Activated gamma-delta T cell treated with anti-CD3 and anti-CD28 coated beads, Interleukin-2, amount 50 U/mL, for 16 hours (primary cell): ENCODE results near the gene KAZN.

Experiments used
- DNase-seq: peaks from one replicate; pipeline ENCODE4 v3.0.0-alpha.2; 2020; ENCODE audit warnings: low read depth

KAZN gene

DNA sequence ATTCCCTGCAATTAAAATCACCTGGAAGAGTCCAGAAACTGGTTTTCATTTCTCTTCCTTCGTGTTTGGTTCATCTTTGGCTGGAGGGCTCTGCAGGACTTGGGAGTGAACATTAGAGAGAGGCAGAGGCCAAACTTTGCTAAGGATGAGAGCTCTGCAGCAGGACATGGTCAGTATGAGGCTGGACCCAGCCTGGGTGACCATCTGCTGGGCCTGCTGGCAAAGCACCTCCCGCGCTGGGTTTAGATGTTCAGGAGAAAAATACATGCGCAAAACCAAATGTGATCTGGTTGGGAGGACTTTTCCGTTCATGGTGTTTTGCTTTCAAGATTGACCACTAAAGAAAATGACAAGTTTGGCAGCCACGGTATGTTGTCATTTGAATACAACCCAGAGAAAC, 15.9 kb downstream of the KAZN start:
- no peak for DNase-seq

GRCh38 chr1:14615549-14616218, 17.2 kb downstream of the KAZN start:
- DNase-seq: no peak

DNA sequence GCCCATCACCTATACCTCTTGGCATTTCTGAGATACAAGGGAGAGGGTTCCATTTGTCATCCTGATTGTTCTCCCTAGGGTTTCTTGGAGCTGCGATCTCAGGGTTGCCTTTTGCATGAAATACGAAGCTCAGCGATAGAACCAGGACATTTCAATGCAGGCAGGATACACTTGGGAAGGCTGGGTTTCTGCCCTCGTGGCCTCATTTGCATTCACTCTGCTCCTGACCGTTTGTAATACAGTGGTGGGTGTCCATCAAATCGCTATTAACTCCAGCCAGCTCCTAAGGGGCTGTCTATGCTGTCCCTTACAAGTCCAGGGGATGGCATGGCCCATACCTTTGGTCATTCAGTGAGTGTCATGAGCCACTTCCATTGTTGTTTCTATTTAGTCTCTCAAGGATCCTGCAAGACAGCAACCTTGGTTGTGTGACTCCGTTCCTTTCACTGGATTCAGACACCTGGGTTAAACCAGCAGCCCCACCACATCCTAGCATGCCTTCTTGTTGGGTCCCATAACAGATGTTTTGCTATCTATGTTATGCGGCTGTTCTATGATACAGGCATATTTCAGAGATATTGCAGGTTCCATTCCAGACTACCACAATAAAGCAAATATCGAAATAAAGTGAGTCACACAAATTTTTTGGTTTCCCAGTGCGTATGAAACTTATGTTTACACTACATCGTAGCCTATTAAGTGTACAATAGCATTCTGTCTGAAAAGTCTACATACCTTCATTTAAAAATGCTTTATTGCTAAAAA, 18.3 kb downstream of the KAZN start:
- no peak for DNase-seq

DNA sequence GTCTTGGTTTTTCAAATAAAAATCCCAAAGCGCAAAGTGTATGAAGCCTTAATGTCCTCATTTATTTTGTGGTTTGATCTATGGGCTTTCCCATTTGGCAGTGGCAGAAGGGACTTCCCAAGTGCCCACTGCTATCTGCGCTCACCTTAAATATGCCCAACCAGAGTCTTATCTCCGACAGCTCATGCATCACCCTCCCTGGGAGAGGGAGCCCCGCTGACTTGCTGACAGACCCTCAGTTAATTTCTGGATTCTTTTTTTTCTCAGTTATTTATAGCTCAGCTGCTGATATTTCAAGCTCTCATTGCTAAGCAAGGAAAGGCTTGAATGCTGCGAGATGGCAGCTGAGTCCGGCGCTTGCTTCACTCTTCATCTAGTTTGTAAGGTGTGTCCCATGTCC, 19.3 kb downstream of the KAZN start:
- no peak for DNase-seq

DNA sequence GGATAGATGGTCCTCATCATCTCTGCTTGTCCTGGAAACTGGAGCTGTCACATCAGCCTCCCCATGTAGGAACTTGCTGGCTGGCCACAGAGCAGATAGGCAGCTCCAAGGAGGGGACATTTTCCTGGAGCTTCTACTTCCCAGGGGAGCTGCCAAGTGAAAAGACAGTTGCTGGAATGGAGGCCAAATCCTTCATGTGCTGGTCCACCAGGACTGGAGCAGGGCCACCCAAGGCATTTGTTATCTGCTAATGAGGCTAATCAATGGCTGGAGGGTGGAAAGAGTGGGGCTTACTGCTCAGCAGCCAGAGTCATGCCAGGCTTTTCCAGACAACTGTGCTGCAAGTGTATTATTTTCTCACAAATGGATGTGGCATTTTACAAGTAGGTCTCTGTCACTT, 22.5 kb downstream of the KAZN start:
- DNase-seq: no peak

DNA sequence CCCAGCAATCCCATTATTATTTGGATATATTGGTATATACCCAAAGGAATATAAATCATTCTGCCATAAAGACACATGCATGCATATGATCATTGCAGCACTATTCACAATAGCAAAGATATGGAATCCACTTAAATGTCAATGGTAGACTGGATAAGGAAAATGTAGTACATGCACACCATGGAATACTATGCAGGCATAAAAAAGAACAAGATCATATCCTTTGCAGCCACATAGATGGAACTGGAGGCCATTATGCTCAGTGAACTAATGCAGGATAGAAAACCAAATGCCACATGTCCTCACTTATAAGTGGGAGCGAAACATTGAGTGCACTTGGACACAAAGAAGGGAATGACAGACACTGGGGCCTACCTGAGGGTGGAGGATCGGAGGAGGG, 24.6 kb downstream of the KAZN start:
- no peak for DNase-seq

DNA sequence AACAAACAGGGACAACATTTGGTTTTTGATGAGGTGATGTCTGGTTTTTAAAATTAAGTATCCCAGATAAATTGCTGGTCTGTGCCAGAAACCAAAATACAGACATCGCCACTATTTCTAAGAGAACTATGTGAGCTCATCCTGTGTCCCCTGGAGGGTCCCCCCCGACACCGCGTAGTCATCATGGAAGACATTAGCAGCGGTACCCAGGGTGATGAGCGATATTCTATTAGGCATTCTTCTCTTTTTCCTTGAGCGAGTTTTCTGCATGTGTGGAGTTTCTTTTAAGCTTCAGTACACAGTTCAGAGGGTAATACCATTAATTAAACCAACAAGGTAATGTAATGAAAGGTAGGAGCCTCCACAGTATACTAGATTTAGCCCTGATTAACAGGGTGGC, 26.5 kb downstream of the KAZN start:
- no peak for DNase-seq

DNA sequence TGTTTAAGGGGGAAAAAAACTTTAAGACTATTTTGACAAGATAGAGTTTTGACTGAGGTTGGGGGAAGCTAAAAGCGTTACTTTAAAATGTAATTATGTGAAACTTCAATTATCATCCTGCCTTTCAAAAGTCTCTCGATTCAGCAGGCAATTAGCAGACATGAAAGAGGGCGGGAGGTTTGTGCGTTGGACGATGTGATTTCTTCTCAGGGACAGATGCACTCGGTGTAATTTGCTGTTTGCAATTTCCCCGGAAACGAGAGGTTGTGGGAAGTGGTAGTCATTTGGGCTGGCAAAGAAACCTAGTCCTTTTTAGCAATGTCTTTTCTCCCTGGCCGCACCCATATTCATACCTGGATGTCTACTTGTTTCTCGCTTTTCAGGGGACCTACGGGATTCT, 27.1 kb downstream of the KAZN start:
- DNase-seq: no peak

DNA sequence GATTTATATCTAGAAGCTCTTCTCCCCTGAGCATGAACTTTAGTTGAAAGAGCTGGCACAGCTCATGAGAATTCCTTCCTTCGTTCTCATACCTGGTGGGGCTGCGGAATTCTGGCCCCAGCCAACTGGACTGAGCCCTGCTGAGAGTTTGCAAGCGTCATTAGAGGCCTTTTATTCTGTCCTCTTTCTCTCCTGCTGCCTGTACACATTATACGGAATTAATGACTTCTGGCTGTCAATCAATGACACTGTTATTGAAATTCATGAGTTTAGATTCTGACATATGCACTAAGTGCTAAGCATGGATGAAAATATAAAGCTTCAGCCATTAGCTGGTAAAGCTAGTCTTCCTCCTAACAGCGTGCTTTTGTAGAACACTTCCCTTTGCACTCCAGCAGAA, 27.5 kb downstream of the KAZN start:
- DNase-seq: no peak

- no peak for DNase-seq
Measured at GRCh38 chr1:14626869-14627607, 28.6 kb downstream of the KAZN start.

DNA sequence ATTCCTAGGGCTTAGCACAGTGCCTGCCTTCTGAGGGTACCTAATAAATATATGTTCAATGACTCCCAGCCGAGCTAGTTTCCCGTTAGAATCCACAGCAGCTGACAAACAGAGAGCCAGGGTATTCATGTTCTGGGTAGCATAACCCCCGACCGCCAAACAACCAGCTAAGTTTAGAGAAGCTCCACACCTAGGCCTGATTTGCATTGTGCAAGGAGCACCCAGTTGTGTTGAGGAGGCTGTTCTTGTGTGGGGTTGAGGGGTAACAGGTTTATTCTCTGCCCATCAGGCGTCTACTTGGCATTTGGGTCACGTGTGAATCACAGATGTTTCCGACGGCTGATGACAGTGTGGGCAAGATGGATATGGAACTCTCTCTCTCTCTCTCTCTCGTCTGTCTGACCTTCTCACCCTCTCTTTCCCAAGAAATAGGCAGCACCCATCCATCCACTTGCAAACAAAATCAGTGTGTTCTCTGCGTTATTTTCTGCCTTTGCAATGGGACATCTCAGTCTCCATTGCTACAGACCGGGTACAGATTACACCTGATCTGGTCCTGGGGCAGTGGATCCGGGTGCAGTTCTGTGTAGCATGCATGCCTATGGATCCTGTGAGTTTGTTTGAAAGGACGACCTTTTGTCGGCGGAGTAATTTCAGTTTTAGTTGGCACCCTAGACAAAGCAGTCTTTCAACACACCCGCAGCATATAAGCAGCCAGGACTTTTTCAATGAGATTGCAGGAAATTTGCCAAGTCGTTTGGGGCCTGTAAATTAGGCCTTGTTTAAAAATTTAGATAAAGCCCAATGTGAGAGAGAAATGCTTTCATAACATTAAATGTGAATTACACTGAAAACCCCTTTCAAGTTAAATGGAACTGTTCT, 29.4 kb downstream of the KAZN start:
- DNase-seq: no peak

GRCh38 chr1:14629363-14630014, 31.0 kb downstream of the KAZN start:
- DNase-seq: no peak

DNA sequence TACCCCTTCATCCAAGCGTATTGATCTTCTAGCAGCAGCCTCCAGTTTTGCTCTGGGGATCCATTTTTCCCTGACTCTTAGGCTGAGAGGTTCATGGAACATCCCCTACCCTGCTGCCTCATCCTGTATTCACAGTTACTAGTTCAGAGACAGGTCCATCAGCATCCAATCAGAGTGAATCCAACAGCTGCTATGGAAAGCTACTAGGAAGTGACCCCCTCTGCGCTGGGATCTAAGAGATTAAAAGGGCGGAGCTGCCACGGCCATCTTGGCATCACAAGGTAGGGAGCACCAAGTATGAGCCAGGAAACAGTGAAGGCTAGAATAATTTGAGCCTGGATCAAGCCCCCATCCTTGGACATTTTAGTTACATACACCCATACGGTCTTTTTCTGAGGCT, 32.5 kb downstream of the KAZN start:
- no peak for DNase-seq

DNA sequence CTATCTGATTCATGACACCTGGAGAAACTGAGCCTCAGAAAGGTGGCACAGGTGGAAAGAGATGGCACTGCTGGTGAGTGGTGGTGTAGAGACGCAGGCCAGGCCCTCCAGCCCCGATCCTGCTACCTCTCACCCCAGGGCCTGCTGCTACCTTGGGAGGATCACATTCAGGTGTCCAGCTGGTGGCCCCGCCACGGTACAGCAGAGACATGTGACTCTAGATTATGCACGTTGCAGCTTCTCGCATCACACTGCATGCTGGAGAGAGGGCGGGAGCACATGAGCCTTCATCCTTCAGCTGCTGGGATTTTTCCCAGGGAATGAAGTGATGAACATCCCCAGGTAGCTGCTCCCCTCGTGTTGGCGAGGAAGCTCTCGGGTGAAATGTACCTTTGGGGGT, 32.9 kb downstream of the KAZN start:
- DNase-seq: no peak

GRCh38 chr1:14634486-14634885, 36.0 kb downstream of the KAZN start:
- no peak for DNase-seq

DNA sequence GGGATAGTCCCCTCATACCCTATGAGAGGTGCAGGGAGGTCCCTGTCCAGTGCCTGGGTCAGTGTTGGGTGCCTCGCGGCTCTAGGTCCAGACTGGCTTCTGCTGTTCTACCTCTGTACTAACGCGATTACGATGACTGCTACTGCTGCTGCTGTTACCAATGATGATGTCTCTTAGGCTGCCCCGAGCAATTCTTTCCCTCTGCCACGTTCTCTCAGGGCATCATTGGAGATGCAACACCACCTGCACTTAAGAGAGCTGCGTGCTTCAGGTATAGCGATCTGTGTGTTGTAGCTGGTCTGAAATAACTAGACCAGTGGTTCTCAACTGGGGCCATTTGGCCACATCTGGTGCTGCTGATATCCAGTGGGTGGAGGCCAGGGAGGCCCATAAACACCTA, 36.9 kb downstream of the KAZN start:
- DNase-seq: no peak

- no peak for DNase-seq
Measured at GRCh38 chr1:14636897-14637632, 38.6 kb downstream of the KAZN start.

- DNase-seq: no peak
Measured at GRCh38 chr1:14639291-14640050, 41.0 kb downstream of the KAZN start.

GRCh38 chr1:14642712-14643111, 44.2 kb downstream of the KAZN start:
- DNase-seq: no peak

DNA sequence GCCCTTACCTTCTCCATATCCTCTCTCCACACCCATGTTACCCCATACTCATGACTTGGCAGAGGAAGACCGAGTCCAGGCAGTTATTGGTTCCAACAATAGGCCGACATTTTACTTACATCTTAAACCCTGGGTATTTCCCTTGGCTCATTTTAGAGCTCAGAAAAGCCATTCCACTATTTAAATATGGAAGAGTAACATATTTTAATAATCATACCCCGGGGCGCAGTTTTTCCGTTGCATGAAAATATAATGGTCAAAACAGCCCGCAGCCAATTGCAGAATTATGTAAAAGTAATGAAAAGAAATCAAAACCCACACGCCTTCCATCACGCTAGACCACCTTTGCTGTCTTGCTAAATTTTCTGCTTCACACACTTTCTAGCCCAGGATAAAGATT, 48.5 kb downstream of the KAZN start:
- no peak for DNase-seq
